PC-3 (cell line): ENCODE data around the gene GTPBP1. TPM values are rescaled to one million over a fixed set of nuclear protein-coding genes. Genes with fewer than 3 reads are reported as not detected.

Experiments used
- ATAC-seq: fragments of 200-7000 bp; cut with Tn5 transposase; 2 replicates; pipeline ENCODE4 v1.9.1; 2020; ENCODE audit warnings: mild to moderate bottlenecking, moderate library complexity
- BruUV-seq: library from RNA; stranded (reverse); fragments of 400-500 nt; replicated peaks from 2 replicates; lab custom pipeline; 2021; lab: Mats Ljungman, UMichigan
- CTCF ChIA-PET: fragments of 300-600 bp; sonication (Branson Sonifier 250); formaldehyde crosslinking; loops from one replicate; lab custom pipeline; 2022; ENCODE audit warnings: antibody characterized with exemption; lab: Charles Lee
- POLR2A ChIA-PET: fragments of 300-600 bp; sonication (Branson Sonifier 250); formaldehyde crosslinking; loops from one replicate; lab custom pipeline; 2022; ENCODE audit warnings: antibody characterized with exemption; ENCODE audit not compliant: unreplicated experiment; lab: Charles Lee
- DNase-seq: peaks from one replicate; pipeline ENCODE4 v3.0.0-alpha.2; 2015
- H2AFZ ChIP-seq: fragments of 300-600 bp; sonication (generic); 2 replicates; pipeline ENCODE4 v1.6.0; 2016; ENCODE audit warnings: antibody characterized with exemption, low read length
- H3F3A ChIP-seq: fragments of 300-600 bp; sonication (generic); one replicate; pipeline ENCODE4 v1.6.0; 2017; ENCODE audit warnings: antibody characterized with exemption, low read length, control low read depth, mild to moderate bottlenecking; ENCODE audit not compliant: unreplicated experiment
- H3K27ac ChIP-seq: fragments of 300-600 bp; sonication (generic); 2 replicates; pipeline ENCODE4 v1.5.1; 2016; ENCODE audit warnings: mild to moderate bottlenecking, low read length
- H3K27me3 ChIP-seq: fragments of 300-600 bp; sonication (generic); 2 replicates; pipeline ENCODE4 v1.6.1; 2016; ENCODE audit warnings: low read length, mixed read lengths
- H3K36me3 ChIP-seq: fragments of 300-600 bp; sonication (generic); 2 replicates; pipeline ENCODE4 v1.6.1; 2016; ENCODE audit warnings: low read depth, mixed run types, low read length, mixed read lengths
- H3K4me1 ChIP-seq: fragments of 300-600 bp; sonication (generic); 2 replicates; pipeline ENCODE4 v1.5.1; 2016; ENCODE audit warnings: low read length; ENCODE audit not compliant: insufficient read depth
- H3K4me2 ChIP-seq: fragments of 300-600 bp; sonication (generic); 2 replicates; pipeline ENCODE4 v1.6.0; 2016; ENCODE audit warnings: low read length
- H3K4me3 ChIP-seq: fragments of 300-600 bp; sonication (generic); 2 replicates; pipeline ENCODE4 v1.5.1; 2016; ENCODE audit warnings: mild to moderate bottlenecking, low read length, mixed read lengths
- H3K79me2 ChIP-seq: fragments of 300-600 bp; sonication (generic); 2 replicates; pipeline ENCODE4 v1.6.1; 2017; ENCODE audit warnings: low read length, mixed read lengths
- H3K9ac ChIP-seq: fragments of 300-600 bp; sonication (generic); 2 replicates; pipeline ENCODE4 v1.6.0; 2016; ENCODE audit warnings: mild to moderate bottlenecking, low read length
- H3K9me2 ChIP-seq: fragments of 300-600 bp; sonication (generic); replicated peaks from 2 replicates; pipeline ENCODE4 v1.6.1; 2016; ENCODE audit warnings: mixed run types, low read length, mixed read lengths
- H3K9me3 ChIP-seq: fragments of 300-600 bp; sonication (generic); 2 replicates; pipeline ENCODE4 v1.6.1; 2016; ENCODE audit warnings: low read length, mixed read lengths
- H4K20me1 ChIP-seq: fragments of 300-600 bp; sonication (generic); 2 replicates; pipeline ENCODE4 v1.6.1; 2016; ENCODE audit warnings: low read length, mixed read lengths
- CTCF ChIP-seq: fragments of 300-600 bp; sonication (generic); conservative IDR thresholded peaks from 2 replicates; pipeline ENCODE4 v1.5.1; 2017; ENCODE audit warnings: antibody characterized with exemption, low read depth, mild to moderate bottlenecking, low read length
- EZH2 ChIP-seq: fragments of 300-600 bp; sonication (generic); IDR thresholded peaks from one replicate; pipeline ENCODE4 v1.6.1; 2017; ENCODE audit warnings: antibody characterized with exemption, mild to moderate bottlenecking, low read length; ENCODE audit not compliant: unreplicated experiment
- EZH2phosphoT487 ChIP-seq: fragments of 300-600 bp; sonication (generic); IDR thresholded peaks from 2 replicates; pipeline ENCODE4 v1.6.1; 2018; ENCODE audit warnings: mild to moderate bottlenecking, antibody characterized with exemption, low read length, borderline replicate concordance
- intact Hi-C: fragments of 100-400 bp; cut with micrococcal nuclease; formaldehyde crosslinking; loops from 2 replicates; pipeline ENCODE4 v1.9.0; 2023
- total RNA-seq: library from RNA; depleted of rRNA; stranded (reverse); fragments of >200 nt; gene quantifications from 2 replicates; pipeline ENCODE4 v1.2.3, GENCODE V29; 2014

The GTPBP1 gene
- total RNA-seq, 1 experiment from 2014 or later = 28.2 TPM

GRCh38 chr22:38699784-38700183 is 6.0 kb upstream of the GTPBP1 start:
- Histone ChIP-seq H3K36me3 (no peaks in the 10 kb centered on the region), H4K20me1 (peaks cover 23% of the 10 kb centered on the region), H2AFZ (no peak overlapping the region), H3F3A (peaks cover 14% of the 10 kb centered on the region), H3K9me2 (no peaks in the 10 kb centered on the region), H3K9me3 (no peaks in the 10 kb centered on the region), H3K27me3 (no peaks in the 10 kb centered on the region), H3K4me1 (peaks cover 39% of the 10 kb centered on the region), H3K27ac (peak overlapping the region; percentile 76), H3K4me2 (peak overlapping the region; percentile 94), H3K79me2 (peaks cover 52% of the 10 kb centered on the region), H3K9ac (peak overlapping the region; percentile 97), H3K4me3 (peak overlapping the region; percentile 85)
- DNase-seq (peak; percentile 27), ATAC-seq (no peak)
- ChIA-PET POLR2A (no interaction called here), CTCF (no interaction called here)
- TSS peak; percentile 83 for BruUV-seq
- TF ChIP-seq CTCF = no peak
- TF ChIP-seq EZH2 = no peak
- no peak for TF ChIP-seq EZH2phosphoT487
- intact Hi-C loops = no loop called here

GRCh38 chr22:38700270-38700788 is 5.4 kb upstream of the GTPBP1 start:
- POLR2A ChIA-PET = no interaction called here
- H3K9me3 ChIP-seq = no peaks in the 10 kb centered on the region
- H3K27me3 ChIP-seq = no peaks in the 10 kb centered on the region
- H3K27ac ChIP-seq = peak overlapping the region; percentile 76
- TF ChIP-seq EZH2phosphoT487 (no peak), EZH2 (no peak), CTCF (no peak)
- ATAC-seq (peak; percentile 23), DNase-seq (peak; percentile 53)
- no peaks in the 10 kb centered on the region for H3K9me2 ChIP-seq
- CTCF ChIA-PET = no interaction called here
- peak overlapping the region; percentile 94 for H3K4me2 ChIP-seq
- peaks cover 43% of the 10 kb centered on the region for H3K4me1 ChIP-seq
- peaks cover 14% of the 10 kb centered on the region for H3F3A ChIP-seq
- H4K20me1 ChIP-seq = peaks cover 23% of the 10 kb centered on the region
- H2AFZ ChIP-seq = peak overlapping the region; percentile 48; the same call in 1 of the 2 replicates
- no peaks in the 10 kb centered on the region for H3K36me3 ChIP-seq
- intact Hi-C loops = no loop called here
- H3K79me2 ChIP-seq = peaks cover 47% of the 10 kb centered on the region
- no TSS peak for BruUV-seq
- H3K9ac ChIP-seq = peak overlapping the region; percentile 97
- H3K4me3 ChIP-seq = peak overlapping the region; percentile 85
